Activated T-cell treated with anti-CD3 and anti-CD28 coated beads for 24 hours (primary cell): ENCODE measurements around the gene KIF13A.
"Not testable (repeated sequence)": the region's sequence is repeated elsewhere in the genome, so short reads cannot be mapped to it uniquely, and the experiment has no call there.

ENCODE experiments used
- DNase-seq: peaks from one replicate; pipeline ENCODE4 v3.0.0-alpha.2; 2020; ENCODE audit warnings: low read depth

The KIF13A gene

GRCh38 chr6:17871189-17871519 lies 116.3 kb downstream of the KIF13A start:
- no peak for DNase-seq

DNA sequence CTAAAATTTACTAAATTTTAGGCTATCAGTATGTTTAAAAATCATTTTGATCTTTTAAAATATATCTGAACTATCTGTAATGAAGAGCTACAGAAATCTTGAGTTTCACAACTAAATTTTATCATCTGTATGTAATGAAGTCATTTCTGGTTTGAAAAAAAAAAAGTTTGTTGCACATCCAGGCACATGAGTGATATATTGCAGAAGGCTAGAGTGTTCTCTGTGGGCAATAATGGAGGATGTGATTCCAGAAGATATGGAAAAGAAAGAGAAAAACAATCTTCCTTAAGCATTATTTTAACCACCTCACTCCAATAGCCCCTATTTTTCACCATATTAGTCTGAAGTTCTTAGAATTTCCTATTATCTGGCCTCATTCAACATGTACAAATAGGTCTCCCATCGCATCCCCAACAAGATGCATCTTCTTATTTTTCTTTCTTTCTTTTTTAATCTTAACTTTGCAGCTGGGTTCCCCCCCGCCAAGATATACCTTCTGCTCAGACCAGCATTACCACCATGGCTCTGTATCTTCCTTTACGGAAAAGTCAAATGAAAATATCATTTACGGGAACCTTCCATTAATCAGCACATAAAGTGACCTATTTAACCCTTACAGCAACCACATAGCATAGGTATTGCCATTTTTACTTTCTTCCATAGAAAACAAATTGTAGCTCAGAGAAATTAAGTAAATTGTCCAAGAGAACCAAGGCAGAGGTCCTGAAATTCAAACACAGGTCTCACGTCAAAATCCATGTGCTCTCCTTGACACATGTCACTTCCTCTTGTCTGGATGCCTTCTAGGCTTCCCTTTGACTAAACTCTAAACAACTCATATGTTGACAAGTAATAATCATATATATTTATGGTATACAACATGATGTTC lies 116.9 kb downstream of the KIF13A start:
- DNase-seq: no peak

- no peak for DNase-seq
Observed at GRCh38 chr6:17869753-17870050, 117.7 kb downstream of the KIF13A start.

DNA sequence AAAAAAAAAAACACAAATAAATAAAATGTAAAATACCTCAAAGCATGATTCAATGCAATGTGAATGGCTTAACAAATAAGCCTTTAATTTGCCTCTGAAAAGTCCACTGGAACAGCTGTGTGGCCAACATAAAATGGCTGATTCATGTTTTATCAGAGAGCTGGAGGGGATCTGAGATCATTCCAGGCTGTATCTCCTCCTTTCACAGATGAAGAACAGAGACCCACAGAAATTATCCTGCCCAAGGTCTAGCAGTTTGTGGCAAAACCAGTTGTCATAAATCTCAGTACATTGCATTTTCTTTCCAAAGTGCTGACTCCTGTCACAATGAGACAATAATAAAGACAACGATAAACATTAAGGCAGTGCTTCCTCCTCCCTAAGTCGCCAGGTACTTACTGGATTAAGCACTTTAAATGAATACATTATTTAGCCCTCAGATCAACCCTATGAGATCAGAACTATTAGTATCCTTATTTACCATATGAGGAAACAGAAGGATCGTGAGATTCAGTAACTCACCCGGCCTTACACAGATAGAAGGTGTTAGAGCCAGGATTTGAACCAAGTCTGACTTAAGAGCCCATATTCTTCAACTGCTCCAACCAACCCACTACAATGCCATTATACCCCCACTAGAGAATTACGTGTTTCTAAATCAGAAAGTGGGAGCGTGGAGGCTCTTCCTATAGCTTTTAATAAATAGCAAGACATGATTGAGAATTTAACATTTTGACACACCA lies 118.3 kb downstream of the KIF13A start:
- DNase-seq: no peak

- DNase-seq: no peak
Observed at GRCh38 chr6:17867880-17868279, 119.6 kb downstream of the KIF13A start.

GRCh38 chr6:17866876-17867444 lies 120.5 kb downstream of the KIF13A start:
- no peak for DNase-seq

- DNase-seq: no peak
Observed at GRCh38 chr6:17865798-17866725, 121.4 kb downstream of the KIF13A start.

- DNase-seq: no peak
Observed at GRCh38 chr6:17865243-17865642, 122.2 kb downstream of the KIF13A start.

GRCh38 chr6:17863901-17864754 lies 123.3 kb downstream of the KIF13A start:
- DNase-seq: no peak

DNA sequence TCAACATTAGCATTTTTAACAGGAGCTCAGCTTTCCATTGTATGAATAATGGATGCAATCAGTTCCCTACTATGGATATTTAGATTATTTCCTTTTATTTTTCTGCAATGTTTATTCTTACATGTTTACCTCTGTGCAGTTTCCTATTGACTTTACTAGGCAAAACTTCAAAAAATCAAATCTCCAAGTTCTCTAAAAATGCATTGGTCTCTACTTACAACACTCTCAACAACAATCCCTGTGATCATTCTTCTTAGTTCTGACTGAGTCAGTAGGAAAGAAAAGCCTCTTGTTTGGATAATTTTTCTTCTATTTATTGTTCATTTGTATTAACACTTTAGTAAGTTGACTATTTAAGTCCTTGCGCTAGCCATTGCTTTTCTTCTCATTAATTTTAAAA lies 126.1 kb downstream of the KIF13A start:
- DNase-seq: no peak

GRCh38 chr6:17859846-17860245 lies 127.6 kb downstream of the KIF13A start:
- DNase-seq: no peak

DNA sequence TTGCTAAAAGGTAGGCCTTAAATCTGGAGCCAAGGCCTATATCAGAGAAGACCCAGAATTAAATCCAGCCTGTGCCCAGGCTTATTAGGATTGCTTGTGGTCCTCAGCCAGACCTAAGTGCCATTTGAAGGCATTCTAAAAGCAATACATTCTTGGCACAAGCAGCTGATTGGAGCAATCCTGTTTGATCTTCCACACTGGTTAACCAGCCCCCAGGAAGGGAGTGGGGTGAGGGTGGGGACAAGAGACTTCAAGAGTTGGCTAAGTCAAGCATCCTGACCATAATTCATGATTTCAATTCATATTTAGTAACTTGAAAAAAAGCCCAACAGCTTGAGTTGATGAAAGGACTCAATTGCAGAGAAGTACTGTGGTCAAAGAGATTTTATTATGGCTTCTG lies 128.9 kb downstream of the KIF13A start:
- no peak for DNase-seq

GRCh38 chr6:17857188-17857587 lies 130.2 kb downstream of the KIF13A start:
- DNase-seq: not testable (repeated sequence)

DNA sequence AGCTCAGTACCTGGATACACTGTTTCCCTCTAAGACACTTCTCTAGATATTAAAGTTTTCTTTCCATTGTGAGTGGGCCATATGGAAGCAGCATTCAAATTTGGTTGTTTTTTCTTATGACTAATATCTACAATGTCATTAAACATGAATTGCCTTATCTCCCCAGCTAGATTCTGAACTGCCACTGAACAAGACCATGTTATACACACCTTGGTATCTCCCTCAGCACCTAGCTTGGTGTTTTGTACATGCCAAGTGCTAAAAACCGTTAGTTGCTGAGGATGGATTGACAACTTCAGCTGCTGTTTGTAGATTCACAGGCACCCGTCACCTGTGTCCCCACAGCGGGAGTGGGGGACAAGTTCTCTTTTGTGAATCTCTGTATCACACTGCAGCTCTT lies 131.1 kb downstream of the KIF13A start:
- DNase-seq: no peak

- no peak for DNase-seq
Observed at GRCh38 chr6:17855381-17855780, 132.1 kb downstream of the KIF13A start.

- no peak for DNase-seq
Observed at GRCh38 chr6:17853533-17853932, 133.9 kb downstream of the KIF13A start.

DNA sequence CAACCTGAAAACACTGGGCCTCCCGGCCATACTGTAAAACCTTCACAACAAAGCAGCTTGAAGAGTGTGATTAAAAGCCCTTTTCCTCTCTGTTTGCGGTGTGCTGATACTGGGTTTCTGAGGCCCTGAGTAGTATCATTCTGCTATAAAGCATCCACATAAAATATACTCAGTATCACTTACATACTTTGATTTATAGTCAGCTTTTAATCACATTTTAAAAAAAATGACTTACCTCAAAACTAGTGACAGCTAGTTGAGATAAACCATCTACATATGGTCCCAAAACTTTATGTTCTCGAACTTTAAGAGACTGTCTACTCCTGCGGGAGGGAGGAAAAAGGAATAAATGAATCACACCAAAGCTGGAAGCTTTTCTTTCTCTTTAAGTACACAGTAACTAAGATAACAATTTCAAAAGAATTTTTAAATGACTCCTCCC lies 135.7 kb downstream of the KIF13A start:
- no peak for DNase-seq

GRCh38 chr6:17851001-17851719 lies 136.3 kb downstream of the KIF13A start:
- no peak for DNase-seq

DNA sequence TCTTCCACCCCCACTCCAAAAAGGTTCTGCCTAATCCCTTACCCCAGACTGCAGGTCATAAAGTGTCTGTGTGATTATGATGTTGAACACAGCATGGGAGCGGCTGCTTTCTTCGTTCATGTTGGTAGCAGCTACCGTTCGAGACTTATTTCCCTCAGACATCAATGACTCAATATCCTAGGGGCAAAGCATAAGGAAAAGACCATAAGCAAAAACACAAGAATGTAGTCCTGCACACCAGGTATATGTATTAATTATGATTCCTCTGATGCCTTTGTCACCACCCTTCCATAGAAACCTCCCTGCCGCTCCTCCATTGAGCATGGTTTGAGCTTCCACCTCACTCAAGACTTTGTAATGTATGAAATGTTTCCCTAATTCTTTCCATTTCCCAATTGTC lies 137.2 kb downstream of the KIF13A start:
- no peak for DNase-seq

- no peak for DNase-seq
Observed at GRCh38 chr6:17847203-17847760, 140.2 kb downstream of the KIF13A start.
